ENCODE measurements around the gene ITGA1.

The ITGA1 gene

DNA sequence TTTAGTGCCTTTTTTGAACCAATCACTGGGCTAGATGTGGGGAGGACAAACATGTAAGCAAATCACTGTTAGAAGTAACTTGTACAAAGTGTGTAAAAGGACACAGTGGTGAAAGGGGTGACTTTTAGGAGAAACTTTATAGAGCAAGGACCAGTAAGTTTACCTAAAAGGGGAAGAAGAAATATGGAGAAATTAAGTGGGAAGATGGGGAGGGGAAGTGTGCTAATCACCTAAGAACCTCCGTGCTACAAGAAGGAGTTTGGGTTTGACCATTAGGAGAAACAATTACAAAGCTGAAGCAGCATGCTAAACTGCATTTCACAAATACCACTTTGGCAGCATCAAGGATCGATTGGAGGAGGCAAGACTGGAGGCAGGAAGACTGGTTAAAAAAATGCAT lies 17.3 kb downstream of the ITGA1 start:
- Histone ChIP-seq H3F3A (ENCODE audit: low read depth) (no peaks in the 10 kb centered on the region), H3K79me2 (ENCODE audit: insufficient read depth, low read length) (peaks cover 56% of the 10 kb centered on the region), H3K4me3 (ENCODE audit: low read length, poor library complexity, severe bottlenecking) (no peak overlapping the region), H3K4me1 (ENCODE audit: insufficient read depth, low read length, poor library complexity, severe bottlenecking) (peaks cover 46% of the 10 kb centered on the region), H3K4me2 (ENCODE audit: low read depth, low read length, poor library complexity, severe bottlenecking) (peak overlapping the region; percentile 94), H4K20me1 (ENCODE audit: insufficient read depth, low read length, poor library complexity, severe bottlenecking) (peaks cover 58% of the 10 kb centered on the region), H3K27me3 (ENCODE audit: insufficient read depth, low read length, poor library complexity, severe bottlenecking) (peaks cover 4% of the 10 kb centered on the region), H3K9me2 (replicated peaks; ENCODE audit: low read depth, low read length) (no peaks in the 10 kb centered on the region), H3K9ac (ENCODE audit: low read depth, low read length, poor library complexity, severe bottlenecking) (no peak overlapping the region), H3K9me3 (ENCODE audit: insufficient read depth, low read depth, low read length) (no peaks in the 10 kb centered on the region), H3K36me3 (ENCODE audit: insufficient read depth, low read length) (no peaks in the 10 kb centered on the region), H2AFZ (ENCODE audit: low read length) (no peak overlapping the region)
- TF ChIP-seq EZH2phosphoT487 (IDR thresholded peaks at IDR 0.05; ENCODE audit: borderline replicate concordance) = no peak
- TF ChIP-seq, protein P1, sequence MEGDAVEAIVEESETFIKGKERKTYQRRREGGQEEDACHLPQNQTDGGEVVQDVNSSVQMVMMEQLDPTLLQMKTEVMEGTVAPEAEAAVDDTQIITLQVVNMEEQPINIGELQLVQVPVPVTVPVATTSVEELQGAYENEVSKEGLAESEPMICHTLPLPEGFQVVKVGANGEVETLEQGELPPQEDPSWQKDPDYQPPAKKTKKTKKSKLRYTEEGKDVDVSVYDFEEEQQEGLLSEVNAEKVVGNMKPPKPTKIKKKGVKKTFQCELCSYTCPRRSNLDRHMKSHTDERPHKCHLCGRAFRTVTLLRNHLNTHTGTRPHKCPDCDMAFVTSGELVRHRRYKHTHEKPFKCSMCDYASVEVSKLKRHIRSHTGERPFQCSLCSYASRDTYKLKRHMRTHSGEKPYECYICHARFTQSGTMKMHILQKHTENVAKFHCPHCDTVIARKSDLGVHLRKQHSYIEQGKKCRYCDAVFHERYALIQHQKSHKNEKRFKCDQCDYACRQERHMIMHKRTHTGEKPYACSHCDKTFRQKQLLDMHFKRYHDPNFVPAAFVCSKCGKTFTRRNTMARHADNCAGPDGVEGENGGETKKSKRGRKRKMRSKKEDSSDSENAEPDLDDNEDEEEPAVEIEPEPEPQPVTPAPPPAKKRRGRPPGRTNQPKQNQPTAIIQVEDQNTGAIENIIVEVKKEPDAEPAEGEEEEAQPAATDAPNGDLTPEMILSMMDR (conservative IDR thresholded peaks at IDR 0.05; ENCODE audit: low read length) = no peak

DNA sequence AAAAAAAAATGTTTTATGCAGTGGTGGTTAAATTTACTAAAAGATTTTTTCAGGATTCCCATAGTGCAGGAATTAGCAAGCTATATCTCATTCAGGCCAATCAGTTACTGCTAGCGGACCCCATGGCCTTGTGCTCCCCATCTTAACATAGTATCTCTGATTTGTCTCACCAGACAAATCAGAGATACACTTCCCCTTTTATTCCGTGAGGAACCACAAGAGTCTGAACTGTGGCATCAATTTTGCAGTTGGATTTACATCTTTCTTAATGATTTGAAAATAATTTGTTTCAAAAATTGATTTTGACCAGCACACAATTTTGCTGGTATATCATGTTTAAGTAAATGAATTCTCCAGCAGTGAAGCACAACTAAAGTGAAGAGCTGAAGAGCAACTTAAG lies 17.9 kb downstream of the ITGA1 start:
- Histone ChIP-seq H2AFZ (ENCODE audit: low read length) (no peak overlapping the region), H3K36me3 (ENCODE audit: insufficient read depth, low read length) (no peaks in the 10 kb centered on the region), H3K4me3 (ENCODE audit: low read length, poor library complexity, severe bottlenecking) (no peak overlapping the region), H3K9ac (ENCODE audit: low read depth, low read length, poor library complexity, severe bottlenecking) (no peak overlapping the region), H4K20me1 (ENCODE audit: insufficient read depth, low read length, poor library complexity, severe bottlenecking) (peaks cover 52% of the 10 kb centered on the region), H3K4me2 (ENCODE audit: low read depth, low read length, poor library complexity, severe bottlenecking) (peak overlapping the region; percentile 94), H3K4me1 (ENCODE audit: insufficient read depth, low read length, poor library complexity, severe bottlenecking) (peaks cover 43% of the 10 kb centered on the region), H3K27me3 (ENCODE audit: insufficient read depth, low read length, poor library complexity, severe bottlenecking) (no peaks in the 10 kb centered on the region), H3K9me2 (replicated peaks; ENCODE audit: low read depth, low read length) (no peaks in the 10 kb centered on the region), H3K79me2 (ENCODE audit: insufficient read depth, low read length) (peaks cover 50% of the 10 kb centered on the region), H3F3A (ENCODE audit: low read depth) (no peaks in the 10 kb centered on the region), H3K9me3 (ENCODE audit: insufficient read depth, low read depth, low read length) (no peaks in the 10 kb centered on the region)
- TF ChIP-seq EZH2phosphoT487 (IDR thresholded peaks at IDR 0.05; ENCODE audit: borderline replicate concordance) = no peak
- TF ChIP-seq, protein P1 (conservative IDR thresholded peaks at IDR 0.05; ENCODE audit: low read length) = no peak

DNA sequence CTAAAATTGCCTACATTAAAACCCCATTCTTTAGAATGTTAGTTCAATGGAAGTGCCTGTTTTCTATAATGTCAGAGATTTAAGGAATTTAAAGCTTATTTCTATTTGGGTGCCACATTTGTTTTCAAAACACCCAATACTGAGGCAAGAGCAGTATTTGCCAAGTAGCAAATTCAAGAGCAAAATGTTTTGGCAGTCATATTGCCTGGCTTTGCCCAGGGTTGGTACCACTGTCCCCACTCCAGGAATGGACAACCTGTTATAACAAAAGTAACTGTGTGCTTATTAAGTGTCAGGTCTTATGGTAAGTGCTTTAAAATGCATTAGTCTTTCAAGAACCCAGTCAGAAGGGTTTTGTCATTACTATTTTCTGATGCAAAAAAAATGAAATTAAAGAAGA lies 19.3 kb downstream of the ITGA1 start:
- peaks cover 36% of the 10 kb centered on the region for H3K79me2 ChIP-seq (ENCODE audit: insufficient read depth, low read length)
- no peak overlapping the region for H3K4me3 ChIP-seq (ENCODE audit: low read length, poor library complexity, severe bottlenecking)
- no peaks in the 10 kb centered on the region for H3K36me3 ChIP-seq (ENCODE audit: insufficient read depth, low read length)
- no peak for TF ChIP-seq EZH2phosphoT487 (IDR thresholded peaks at IDR 0.05; ENCODE audit: borderline replicate concordance)
- TF ChIP-seq, protein P1 (conservative IDR thresholded peaks at IDR 0.05; ENCODE audit: low read length) = no peak
- H3F3A ChIP-seq (ENCODE audit: low read depth) = no peaks in the 10 kb centered on the region
- H3K9ac ChIP-seq (ENCODE audit: low read depth, low read length, poor library complexity, severe bottlenecking) = no peak overlapping the region
- H3K9me2 ChIP-seq (replicated peaks; ENCODE audit: low read depth, low read length) = no peaks in the 10 kb centered on the region
- no peak overlapping the region for H2AFZ ChIP-seq (ENCODE audit: low read length)
- peaks cover 29% of the 10 kb centered on the region for H3K4me1 ChIP-seq (ENCODE audit: insufficient read depth, low read length, poor library complexity, severe bottlenecking)
- peaks cover 38% of the 10 kb centered on the region for H4K20me1 ChIP-seq (ENCODE audit: insufficient read depth, low read length, poor library complexity, severe bottlenecking)
- no peak overlapping the region for H3K4me2 ChIP-seq (ENCODE audit: low read depth, low read length, poor library complexity, severe bottlenecking)
- H3K27me3 ChIP-seq (ENCODE audit: insufficient read depth, low read length, poor library complexity, severe bottlenecking) = no peaks in the 10 kb centered on the region
- no peaks in the 10 kb centered on the region for H3K9me3 ChIP-seq (ENCODE audit: insufficient read depth, low read depth, low read length)

All from Loucy (cell line).